Thyroid gland (tissue), 4 donors: Measurements from ENCODE around the gene FBXL13. TPM values are rescaled to one million over a fixed set of nuclear protein-coding genes. Genes with fewer than 3 reads are reported as not detected.
"Not testable (repeated sequence)": the region's sequence is repeated elsewhere in the genome, so short reads cannot be mapped to it uniquely, and the experiment has no call there.

Experiments used
- DNase-seq, 2 donors: peaks; one replicate each; pipeline ENCODE4 v3.0.0-alpha.2; 2019
- H3K27ac ChIP-seq, 3 donors: fragments of 200-600 bp; sonication (generic); 1 replicate in 2 of 3; 2 replicates in 1 of 3; pipeline ENCODE4 v1.5.1; 2016 to 2019; ENCODE audit warnings: mild to moderate bottlenecking in 1 of 3, moderate library complexity in 1 of 3
- H3K27me3 ChIP-seq: fragments of 200-600 bp; sonication (generic); one replicate; pipeline ENCODE4 v1.5.1; 2019
- H3K36me3 ChIP-seq, 2 donors: fragments of 200-600 bp; sonication (generic); one replicate each; pipeline ENCODE4 v1.5.1; 2016 to 2019
- H3K4me1 ChIP-seq, 2 donors: fragments of 200-600 bp; sonication (generic); one replicate each; pipeline ENCODE4 v1.5.1; 2017 to 2019
- H3K4me3 ChIP-seq, 3 donors: fragments of 200-600 bp; sonication (generic); replicated peaks in 1 of 3; 1 replicate in 2 of 3; 2 replicates in 1 of 3; pipeline ENCODE4 v1.5.1; 2016; ENCODE audit warnings: mild to moderate bottlenecking in 1 of 3
- H3K9me3 ChIP-seq: fragments of 200-600 bp; sonication (generic); one replicate; pipeline ENCODE4 v1.5.1; 2017
- POLR2A ChIP-seq, 2 donors: fragments of 450-650 bp; IDR thresholded peaks; one replicate each; pipeline ENCODE4 v1.6.1; 2017; ENCODE audit warnings: antibody characterized with exemption in 2 of 2, mild to moderate bottlenecking in 2 of 2, moderate library complexity in 1 of 2
- WGBS, 2 donors: methylation state at CpG; one replicate each; pipeline ENCODE4 v1.1.5; 2017; 5-methylcytosine and 5-hydroxymethylcytosine counted together
- intact Hi-C: fragments of 100-400 bp; cut with DNase I; formaldehyde crosslinking; loops from one replicate; pipeline ENCODE4 v1.15.1; 2023
- total RNA-seq, 4 donors: library from RNA; depleted of rRNA; stranded (reverse); fragments of >200 nt; gene quantifications; one replicate each; pipeline ENCODE4 v1.2.3, GENCODE V29; 2016
- TF ChIP-seq, protein P1 (sequence below), 6 experiments: fragments of 200-600 bp in 3 of 6; fragments of 450-650 bp in 3 of 6; sonication (generic) in 3 of 6; IDR thresholded peaks; one replicate each; pipeline ENCODE4 v1.5.1; 2016 to 2019; ENCODE audit warnings: antibody characterized with exemption in 6 of 6, mild to moderate bottlenecking in 2 of 6, inconsistent platforms in 1 of 6, moderate library complexity in 1 of 6

FBXL13 gene
- total RNA-seq, 4 donors from 2014 or later: 4.2 to 9.6 (median 5.0) TPM

DNA sequence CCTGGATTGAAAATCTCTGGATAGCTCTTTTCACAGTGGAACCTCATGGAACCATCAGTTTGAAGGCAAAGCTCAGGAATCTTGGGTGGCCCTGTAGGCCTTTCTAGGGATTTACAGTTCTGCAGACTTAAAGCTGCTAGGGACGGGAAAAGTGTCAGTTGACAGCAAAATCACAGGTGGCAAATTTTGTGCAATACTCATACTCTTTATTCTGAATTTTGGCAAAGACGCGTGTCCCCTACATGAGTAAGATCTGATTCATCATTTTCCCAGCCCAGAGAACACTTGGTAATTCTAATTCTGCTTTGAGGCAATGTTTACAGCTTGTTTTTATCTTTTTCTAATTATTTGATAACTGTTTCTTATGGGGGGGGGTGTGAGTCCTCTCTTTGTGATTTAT lies 158.2 kb downstream of the FBXL13 start:
- no peak overlapping the region for H3K4me3 ChIP-seq
- TF ChIP-seq, protein P1, sequence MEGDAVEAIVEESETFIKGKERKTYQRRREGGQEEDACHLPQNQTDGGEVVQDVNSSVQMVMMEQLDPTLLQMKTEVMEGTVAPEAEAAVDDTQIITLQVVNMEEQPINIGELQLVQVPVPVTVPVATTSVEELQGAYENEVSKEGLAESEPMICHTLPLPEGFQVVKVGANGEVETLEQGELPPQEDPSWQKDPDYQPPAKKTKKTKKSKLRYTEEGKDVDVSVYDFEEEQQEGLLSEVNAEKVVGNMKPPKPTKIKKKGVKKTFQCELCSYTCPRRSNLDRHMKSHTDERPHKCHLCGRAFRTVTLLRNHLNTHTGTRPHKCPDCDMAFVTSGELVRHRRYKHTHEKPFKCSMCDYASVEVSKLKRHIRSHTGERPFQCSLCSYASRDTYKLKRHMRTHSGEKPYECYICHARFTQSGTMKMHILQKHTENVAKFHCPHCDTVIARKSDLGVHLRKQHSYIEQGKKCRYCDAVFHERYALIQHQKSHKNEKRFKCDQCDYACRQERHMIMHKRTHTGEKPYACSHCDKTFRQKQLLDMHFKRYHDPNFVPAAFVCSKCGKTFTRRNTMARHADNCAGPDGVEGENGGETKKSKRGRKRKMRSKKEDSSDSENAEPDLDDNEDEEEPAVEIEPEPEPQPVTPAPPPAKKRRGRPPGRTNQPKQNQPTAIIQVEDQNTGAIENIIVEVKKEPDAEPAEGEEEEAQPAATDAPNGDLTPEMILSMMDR (IDR thresholded peaks at IDR 0.05): no peak
- TF ChIP-seq POLR2A (IDR thresholded peaks at IDR 0.05): no peak
- H3K27ac ChIP-seq: no peak overlapping the region
- no peaks in the 10 kb centered on the region for H3K27me3 ChIP-seq
- no peaks in the 10 kb centered on the region for H3K36me3 ChIP-seq
- intact Hi-C loops: no loop called here
- 85 to 87% methylated on average over 3 of the region's 3 CpGs for WGBS, 2 donors
- H3K4me1 ChIP-seq: no peaks in the 10 kb centered on the region
- no peak for DNase-seq
- H3K9me3 ChIP-seq: no peaks in the 10 kb centered on the region

DNA sequence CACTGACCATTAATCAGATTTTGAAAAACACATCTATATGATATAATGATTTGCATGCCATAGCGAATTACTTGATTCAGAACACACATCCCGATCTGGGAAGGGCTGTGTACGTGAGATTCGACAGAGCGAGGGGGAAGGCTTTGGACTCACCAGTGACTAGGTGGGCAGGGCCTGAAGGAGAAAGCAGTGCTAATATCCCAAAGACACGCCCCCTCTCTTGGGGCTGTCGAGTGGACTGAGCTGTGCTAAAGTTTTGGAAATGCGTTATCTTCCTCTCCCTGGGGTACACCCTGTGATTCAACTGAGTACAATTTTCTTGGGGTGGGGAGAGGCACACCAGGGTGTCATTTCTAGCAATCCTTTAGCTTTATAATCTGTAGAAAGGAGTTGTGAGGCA lies 160.0 kb downstream of the FBXL13 start:
- Histone ChIP-seq H3K4me1 (no peaks in the 10 kb centered on the region), H3K27me3 (no peaks in the 10 kb centered on the region), H3K9me3 (no peaks in the 10 kb centered on the region), H3K27ac (no peak overlapping the region), H3K36me3 (no peaks in the 10 kb centered on the region), H3K4me3 (no peak overlapping the region)
- DNase-seq: peak; percentile 3 to 12
- TF ChIP-seq, protein P1 (IDR thresholded peaks at IDR 0.05): no peak
- TF ChIP-seq POLR2A (IDR thresholded peaks at IDR 0.05): no peak
- intact Hi-C loops: no loop called here
- 72 to 84% methylated on average over 8 of the region's 8 CpGs for WGBS, 2 donors

DNA sequence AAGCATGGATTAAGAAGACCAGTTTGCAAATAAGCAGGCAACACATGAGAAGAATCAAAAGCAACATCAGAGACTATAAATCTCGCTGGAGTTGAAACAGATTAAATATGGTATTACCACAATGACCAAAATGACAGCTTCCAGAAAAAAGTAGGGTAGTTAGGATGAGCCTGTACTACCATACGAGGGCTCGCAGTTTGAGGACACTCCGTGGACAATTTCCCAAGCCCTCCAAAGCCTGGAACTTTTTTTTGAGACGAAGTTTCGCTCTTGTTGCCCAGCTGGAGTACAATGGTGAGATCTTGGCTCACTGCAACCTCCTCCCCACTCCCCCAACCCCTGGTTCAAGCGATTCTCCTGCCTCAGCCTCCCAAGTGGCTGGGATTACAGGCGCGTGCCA lies 160.8 kb downstream of the FBXL13 start:
- no peak for TF ChIP-seq POLR2A (IDR thresholded peaks at IDR 0.05)
- TF ChIP-seq, protein P1 (IDR thresholded peaks at IDR 0.05): no peak
- intact Hi-C loops: no loop called here
- H3K4me3 ChIP-seq: no peak overlapping the region
- DNase-seq: no peak
- no peak overlapping the region for H3K27ac ChIP-seq
- no peaks in the 10 kb centered on the region for H3K27me3 ChIP-seq
- H3K9me3 ChIP-seq: no peaks in the 10 kb centered on the region
- no peaks in the 10 kb centered on the region for H3K4me1 ChIP-seq
- H3K36me3 ChIP-seq: no peaks in the 10 kb centered on the region
- 69 to 76% methylated on average over 9 of the region's 9 CpGs for WGBS, 2 donors

DNA sequence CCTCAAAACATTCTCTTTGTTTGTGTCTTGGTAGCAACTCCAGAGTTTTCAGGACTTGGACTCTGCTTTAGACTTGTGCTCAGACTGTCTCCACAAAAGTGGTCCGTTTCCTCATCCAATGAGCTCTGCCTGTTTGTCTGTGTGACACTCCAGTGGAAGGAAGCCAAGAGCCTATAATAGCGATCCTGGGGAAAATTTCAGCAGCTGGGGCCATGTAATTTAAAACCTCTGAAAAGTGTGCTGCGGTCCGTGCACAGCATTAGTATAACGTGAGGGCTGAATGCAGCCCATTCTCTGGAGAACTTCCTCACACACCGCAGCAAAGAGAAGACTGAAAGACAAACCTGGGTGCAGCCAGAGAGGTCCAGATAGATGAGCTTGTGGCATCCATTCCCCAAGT lies 161.9 kb downstream of the FBXL13 start, which contains the start of gene LRRC17:
LRRC17 (plus strand) TSS at position 259 of the 400 bp plus-strand sequence. CDS start 20,914 bp downstream, outside the sequence.
- Histone ChIP-seq H3K27me3 (no peaks in the 10 kb centered on the region), H3K27ac (no peak within 1 kb of the TSS), H3K4me1 (no peaks in the 10 kb centered on the region), H3K36me3 (no peaks in the 10 kb centered on the region), H3K9me3 (no peaks in the 10 kb centered on the region), H3K4me3 (no peak within 1 kb of the TSS)
- intact Hi-C loops: no loop called here
- TF ChIP-seq, protein P1 (IDR thresholded peaks at IDR 0.05): no peak
- no peak for TF ChIP-seq POLR2A (IDR thresholded peaks at IDR 0.05)
- WGBS, 2 donors: 23 to 27% methylated on average over 6 of the region's 6 CpGs
- DNase-seq: no peak

GRCh38 chr7:102908676-102909075 lies 165.9 kb downstream of the FBXL13 start:
- intact Hi-C loops: no loop called here
- H3K9me3 ChIP-seq: no peaks in the 10 kb centered on the region
- H3K4me1 ChIP-seq: no peaks in the 10 kb centered on the region
- no peaks in the 10 kb centered on the region for H3K36me3 ChIP-seq
- no peak overlapping the region for H3K4me3 ChIP-seq
- TF ChIP-seq, protein P1 (IDR thresholded peaks at IDR 0.05): no peak
- no peak for TF ChIP-seq POLR2A (IDR thresholded peaks at IDR 0.05)
- DNase-seq: no peak
- H3K27me3 ChIP-seq: no peaks in the 10 kb centered on the region
- H3K27ac ChIP-seq: no peak overlapping the region

- intact Hi-C loops, H3K9me3 ChIP-seq, H3K27me3 ChIP-seq, DNase-seq, H3K27ac ChIP-seq, H3K36me3 ChIP-seq, H3K4me3 ChIP-seq, H3K4me1 ChIP-seq: not testable (repeated sequence)
- WGBS, 2 donors: 89 to 98% methylated on average over 1 of the region's 1 CpG
These were observed 171.0 kb downstream of the FBXL13 start for GRCh38 chr7:102903576-102903975.

DNA sequence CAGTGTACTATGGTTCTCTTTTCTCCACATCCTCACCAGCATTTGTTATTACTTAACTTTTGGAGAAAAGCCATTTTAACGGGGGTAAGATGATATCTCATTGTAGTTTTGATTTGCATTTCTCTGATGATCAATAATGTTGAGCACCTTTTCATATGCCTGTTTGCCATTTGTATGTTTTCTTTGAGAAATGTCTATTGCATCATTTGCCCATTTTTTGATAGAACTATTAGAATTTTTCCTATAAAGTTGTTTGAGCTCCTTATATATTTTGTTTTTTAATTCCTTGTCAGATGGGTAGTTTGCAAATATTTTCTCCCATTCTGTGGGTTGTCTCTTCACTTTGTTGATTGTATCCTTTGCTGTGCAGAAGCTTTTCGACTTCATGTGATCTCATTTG lies 172.5 kb downstream of the FBXL13 start:
- H3K27ac ChIP-seq, DNase-seq, H3K36me3 ChIP-seq, H3K4me1 ChIP-seq, H3K27me3 ChIP-seq, intact Hi-C loops, H3K9me3 ChIP-seq, H3K4me3 ChIP-seq: not testable (repeated sequence)
- WGBS, 2 donors: 86 to 89% methylated on average over 2 of the region's 2 CpGs
